HT-29 (cell line): ENCODE measurements around the gene COX6A1. TPM values are rescaled to one million over a fixed set of nuclear protein-coding genes. Genes with fewer than 3 reads are reported as not detected.

ENCODE experiments used
- DNase-seq: peaks from one replicate; pipeline ENCODE4 v3.0.0-alpha.2; 2015; ENCODE audit warnings: low spot score
- total RNA-seq: library from RNA; depleted of rRNA; stranded (reverse); fragments of >200 nt; shearing (Covaris generic); gene quantifications from 2 replicates; pipeline ENCODE4 v1.2.3, GENCODE V29; 2014; rRNA removed

Gene COX6A1
- total RNA-seq: 1,079 and 1,221 TPM in 2 replicates

DNA sequence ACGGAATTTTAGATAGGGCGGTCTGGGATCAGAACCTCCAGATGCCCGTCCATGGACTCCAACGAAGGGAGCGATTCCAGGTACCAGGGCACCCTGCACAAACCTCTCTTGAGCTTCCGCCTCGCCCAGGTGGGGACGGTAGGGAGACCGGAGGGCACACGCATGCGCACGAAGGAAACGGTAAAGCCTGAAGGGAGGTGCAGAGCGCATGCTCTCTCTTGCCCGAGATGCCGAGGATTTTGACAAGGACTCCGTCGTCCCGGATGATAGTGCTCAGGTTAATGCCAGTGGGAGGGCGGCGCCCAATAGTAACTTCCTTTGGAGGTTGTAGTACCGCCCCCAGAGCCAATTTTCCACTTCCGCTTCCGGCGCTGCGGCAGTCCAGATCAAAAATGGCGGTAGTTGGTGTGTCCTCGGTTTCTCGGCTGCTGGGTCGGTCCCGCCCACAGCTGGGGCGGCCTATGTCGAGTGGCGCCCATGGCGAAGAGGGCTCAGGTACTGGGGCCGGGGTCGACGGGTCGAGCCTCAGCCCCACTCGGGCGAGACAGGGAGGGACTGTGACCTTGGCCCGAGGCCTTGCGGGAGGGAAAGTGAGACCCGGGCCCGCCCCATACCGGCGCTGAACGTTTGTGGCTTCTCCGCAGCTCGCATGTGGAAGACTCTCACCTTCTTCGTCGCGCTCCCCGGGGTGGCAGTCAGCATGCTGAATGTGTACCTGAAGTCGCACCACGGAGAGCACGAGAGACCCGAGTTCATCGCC is at the start of gene COX6A1:
Gene COX6A1 (plus strand): TSS at position 379 of the 760 bp plus-strand sequence. CDS start 14 bp downstream, at position 393.
- peak; percentile 99 for DNase-seq

DNA sequence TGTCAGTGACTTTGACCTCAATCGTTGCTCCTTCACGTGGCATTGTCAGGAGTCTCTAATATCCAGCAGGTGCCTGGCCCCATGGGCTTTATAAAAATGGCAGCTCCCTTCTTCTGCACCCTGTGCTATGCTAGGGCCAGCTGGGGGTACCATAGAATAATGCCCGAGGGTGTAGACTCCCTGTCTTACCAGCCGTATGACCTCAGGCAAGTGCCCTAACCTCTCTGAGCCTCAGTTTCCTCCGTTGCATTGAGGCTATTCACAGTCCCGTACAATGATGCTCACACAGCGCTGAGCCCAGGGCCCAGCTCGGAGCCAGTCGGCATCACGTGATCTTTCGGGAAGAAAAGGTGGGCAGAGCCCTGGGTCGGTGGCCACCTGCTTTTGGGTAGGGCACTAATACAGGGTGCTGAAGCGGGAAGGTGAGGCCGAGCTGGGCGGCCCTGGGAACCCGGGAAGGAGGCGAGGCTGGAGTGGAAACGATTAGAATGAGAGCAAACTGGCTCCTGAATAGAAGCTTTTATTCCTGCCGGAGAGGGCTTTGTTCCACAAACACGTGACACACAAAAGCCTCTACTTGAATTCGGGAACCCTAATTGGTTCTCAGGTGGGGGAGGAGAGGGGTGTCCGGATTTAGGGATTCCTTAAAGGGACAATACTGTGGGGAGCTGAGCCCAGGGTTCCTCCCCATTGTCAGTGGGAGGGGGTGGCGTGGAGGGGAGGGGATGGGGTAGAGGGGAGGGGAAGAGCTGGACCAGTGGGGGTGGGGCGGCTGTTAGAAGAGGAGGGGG is 49.0 kb upstream of the COX6A1 start:
- DNase-seq: no peak

DNA sequence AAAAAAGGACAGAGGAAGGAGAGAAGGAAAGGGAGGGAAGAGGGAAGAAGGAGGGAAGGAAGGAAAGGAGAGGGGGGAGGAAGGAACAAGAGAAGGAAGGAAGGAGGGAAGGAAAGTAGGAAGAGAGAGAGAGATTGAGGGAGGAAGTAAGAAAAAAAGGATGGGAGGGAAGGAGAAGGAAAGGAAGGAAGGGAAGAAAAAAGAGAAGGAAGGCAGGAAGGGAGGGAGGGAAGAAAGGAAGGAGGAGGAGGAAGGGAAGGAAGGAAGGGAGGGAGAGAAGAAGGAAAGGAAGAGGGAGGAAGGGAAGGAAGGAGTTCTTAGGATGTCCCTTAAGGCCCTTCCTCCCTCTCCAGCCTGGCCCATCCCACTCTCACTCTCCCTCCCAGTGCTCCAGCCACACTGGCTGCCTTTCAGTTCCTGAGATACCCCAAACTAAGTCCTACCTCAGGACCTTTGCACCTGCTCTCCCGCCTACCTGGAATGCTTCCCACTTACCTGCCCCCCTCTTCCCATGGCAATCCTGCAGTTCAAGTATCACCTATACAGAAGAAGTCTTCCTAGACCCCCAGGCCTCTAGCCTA is 47.3 kb upstream of the COX6A1 start:
- no peak for DNase-seq

DNA sequence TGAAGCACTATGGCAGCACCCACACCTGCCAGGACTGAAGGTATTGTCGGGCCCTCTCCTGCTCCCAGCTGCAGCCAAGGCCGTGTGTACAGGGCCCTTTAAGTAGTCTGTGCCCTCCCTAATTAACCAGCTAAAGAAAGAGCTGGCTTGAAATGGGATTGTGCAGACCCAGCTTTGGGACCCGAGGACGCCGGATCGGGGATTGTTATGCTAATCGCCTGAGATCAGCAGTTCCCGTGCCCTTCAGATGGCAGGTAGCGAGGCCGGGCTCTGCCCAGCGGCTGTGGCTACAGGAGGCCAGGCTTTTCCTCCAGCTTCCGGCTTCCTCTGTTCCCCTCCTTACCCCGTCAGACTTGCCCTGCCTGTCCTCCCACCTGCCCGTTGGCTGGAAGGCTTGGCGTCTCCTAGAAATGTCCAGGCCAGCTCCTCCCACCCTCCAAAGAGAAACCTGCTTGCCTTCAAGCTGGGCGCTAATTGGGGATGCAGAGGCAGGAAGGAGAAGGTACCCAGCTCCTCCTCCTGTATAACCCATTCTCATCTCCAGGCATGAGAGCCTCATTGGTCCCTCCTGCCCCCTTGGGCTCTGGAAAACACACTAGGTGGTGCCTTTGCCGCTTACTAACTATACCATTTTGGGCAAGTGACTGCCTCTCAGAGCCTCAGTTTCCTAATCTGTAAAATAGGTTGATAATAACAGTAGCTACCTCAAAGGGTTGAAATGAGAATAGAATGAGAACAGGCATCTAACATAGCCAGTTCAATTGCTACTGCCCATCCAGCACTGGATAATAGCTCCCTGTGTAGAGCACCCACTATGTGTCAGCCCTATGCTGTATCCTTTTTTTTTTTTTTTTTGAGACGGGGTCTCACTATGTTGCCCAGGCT is 43.2 kb upstream of the COX6A1 start:
- DNase-seq: peak; percentile 88

DNA sequence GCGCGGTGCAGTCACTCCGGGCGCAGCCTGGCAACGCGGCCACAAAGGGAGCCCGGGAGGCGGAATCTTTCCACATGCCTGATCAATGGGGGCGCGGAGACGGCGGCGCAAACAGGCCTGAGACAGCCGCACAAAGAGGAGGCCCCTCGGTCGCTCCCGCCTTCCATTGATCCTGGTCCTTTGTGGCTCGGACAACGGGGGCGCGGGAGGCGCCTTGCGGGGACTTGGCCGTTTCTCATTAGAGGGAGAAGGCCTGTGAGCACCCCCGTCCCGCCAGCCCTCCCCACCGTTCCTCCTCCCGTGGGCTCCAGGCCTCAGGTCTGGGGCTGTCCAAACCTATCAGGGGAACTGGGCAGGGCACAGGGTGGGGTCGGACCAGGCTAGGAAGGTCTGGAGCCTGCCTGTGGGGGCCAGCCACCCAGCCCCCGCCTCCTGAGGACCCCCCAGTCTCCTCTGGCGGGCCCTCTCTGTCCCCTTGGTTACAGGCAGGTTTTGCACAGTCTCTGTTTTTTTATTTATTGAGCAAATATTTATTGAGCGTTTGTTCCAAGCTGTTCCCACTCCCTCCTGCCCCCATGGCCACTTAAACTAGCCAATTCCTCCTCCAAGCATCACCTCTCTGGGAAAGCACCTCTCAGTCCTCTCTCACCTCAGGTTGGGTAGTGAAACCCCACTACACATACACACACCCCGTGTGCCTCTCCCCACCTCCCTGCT is 39.9 kb upstream of the COX6A1 start:
- no peak for DNase-seq

DNA sequence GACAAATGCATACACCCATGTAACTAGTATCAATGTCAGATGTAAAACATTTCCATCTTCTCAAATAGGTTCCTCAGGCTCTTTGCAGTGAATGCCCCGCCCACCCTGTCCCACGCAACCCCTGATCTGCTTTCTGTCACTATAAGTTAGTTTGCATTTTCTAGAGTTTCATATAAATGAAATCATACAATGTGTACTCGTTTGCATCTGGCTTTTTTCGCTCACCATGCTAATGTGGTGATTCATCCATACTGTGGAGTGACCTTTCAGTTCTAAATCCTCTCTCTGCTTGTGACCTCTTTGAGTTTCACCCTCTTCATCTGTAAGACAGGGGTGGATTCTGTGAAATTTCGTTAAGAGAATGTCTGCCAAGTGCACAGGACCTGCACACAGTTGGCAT is 38.4 kb upstream of the COX6A1 start:
- DNase-seq: no peak

DNA sequence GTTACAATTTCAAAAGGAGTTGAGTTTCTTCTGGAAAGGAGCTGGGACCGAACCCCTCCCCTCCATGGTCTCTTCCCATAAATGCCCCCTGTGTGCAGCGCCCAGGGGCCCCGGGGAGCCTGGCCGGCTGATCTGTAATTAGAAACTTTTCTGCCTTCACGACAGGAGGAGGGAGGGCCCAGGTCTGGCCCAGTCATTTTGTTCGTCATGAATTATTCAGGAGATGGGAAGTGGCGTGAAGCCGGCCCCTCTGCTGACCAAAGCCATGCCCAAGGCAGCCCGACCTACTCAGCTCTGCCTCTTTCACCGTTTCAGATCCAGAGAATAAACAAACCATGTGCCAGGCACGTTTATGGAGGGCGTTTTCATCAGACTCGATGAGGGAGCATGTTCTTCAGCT is 35.7 kb upstream of the COX6A1 start:
- no peak for DNase-seq

DNA sequence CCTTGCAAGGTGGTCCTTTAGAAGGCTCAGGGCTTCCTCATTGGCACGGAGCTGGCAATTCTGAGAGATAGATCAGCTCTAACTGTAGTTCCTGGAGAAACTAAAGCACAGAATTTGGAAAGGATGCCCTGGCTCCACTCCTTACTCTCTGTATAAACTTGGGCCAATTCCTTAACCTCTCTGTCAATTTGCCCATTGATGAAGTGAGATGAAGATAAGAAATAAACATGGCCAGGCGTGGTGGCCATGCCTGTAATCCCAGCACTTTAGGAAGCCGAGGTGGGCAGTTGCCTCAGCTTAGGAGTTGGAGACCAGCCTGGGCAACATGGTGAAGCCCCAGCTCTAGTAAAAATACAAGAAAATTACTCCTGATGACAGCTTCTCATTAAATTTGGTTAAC is 34.0 kb upstream of the COX6A1 start:
- no peak for DNase-seq

DNA sequence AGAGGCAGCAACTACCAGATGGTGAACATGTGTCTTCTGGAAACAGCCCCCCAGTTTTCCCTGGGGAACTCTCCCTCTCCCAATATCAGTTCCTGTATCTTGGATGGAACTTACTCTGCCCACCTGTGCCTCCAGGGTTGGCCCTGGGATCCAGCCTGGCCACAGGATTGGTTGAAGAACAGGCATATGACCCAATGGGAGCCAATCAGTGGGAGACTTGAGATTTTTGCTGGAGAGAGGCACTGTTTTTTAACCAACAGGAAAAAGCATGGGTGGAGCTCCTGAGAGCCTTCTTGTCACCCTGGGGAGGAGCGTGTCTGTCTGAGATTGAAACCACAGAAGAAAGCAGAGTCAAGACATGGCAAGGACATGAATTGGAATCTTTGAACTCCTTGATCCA is 33.6 kb upstream of the COX6A1 start:
- no peak for DNase-seq

DNA sequence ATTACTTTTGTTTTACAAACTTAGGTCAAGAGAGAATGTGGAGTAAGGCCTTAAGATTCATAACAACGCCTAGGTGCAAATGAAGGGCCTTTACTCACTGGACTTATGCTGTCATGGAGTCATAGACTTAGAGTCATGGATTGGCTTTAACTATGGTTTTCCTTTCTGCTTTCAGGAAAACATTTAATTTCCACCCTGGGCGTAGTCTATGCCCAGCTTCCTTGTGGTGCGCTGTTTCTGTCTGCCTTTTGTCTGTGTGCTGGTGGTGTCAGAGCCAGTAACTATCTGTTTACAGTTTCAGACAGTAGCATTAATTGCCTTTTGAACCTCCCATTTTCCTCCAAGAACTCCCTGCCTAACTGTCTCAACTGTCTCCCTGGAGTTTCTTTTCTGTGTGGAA is 31.8 kb upstream of the COX6A1 start:
- DNase-seq: no peak

DNA sequence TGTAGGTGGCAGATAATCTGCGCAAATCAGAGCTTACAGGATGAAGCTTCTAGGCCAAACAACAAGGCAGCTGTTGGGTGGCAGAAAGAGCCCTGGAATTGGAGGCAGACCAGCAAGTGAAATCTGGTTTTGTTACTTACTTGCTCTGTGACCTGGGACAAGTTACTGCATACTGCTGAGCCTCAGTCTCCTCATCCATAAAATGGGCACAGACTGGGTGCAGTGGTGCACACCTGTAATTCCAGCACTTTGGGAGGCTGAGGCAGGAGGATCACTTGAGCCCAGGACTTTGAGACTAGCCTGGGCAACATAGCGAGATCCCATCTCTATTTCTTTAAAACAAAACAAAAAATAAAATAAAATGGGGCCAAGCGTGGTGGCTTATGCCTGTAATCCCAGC is 31.4 kb upstream of the COX6A1 start:
- no peak for DNase-seq

DNA sequence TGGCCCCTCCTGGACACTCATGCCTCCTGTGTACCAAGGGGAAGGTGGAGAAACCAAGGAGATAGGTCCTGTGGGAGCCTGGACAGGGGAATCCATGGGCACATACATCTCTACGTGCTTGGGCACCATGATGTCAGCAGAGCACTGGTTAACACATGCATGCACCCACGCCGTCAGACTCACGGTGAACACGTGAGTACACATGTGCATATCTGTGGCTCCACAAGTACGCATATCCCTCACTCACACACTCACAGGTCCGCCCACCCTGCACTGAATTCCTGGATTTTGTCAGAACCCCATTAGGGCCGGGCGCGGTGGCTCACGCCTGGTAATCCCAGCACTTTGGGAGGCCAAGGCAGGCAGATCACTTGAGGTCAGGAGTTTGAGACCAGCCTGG is 29.1 kb upstream of the COX6A1 start:
- no peak for DNase-seq

DNA sequence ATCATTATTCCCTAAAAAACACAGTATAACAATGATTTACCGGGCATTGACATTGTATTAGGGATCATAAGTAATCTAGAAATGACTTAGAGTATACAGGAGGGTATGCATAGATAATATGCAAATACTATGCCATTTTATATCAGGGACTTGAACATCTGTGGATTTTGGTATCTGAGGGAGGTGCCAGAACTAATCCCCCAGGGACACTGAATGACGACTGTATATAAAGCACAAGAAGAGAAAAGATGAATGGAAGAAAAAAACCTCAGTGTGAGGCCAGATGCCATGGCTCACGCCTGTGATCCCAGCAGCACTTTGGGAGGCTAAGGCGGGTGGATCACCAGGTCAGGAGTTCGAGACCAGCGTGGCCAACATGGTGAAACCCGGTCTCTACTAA is 25.5 kb upstream of the COX6A1 start:
- DNase-seq: no peak

DNA sequence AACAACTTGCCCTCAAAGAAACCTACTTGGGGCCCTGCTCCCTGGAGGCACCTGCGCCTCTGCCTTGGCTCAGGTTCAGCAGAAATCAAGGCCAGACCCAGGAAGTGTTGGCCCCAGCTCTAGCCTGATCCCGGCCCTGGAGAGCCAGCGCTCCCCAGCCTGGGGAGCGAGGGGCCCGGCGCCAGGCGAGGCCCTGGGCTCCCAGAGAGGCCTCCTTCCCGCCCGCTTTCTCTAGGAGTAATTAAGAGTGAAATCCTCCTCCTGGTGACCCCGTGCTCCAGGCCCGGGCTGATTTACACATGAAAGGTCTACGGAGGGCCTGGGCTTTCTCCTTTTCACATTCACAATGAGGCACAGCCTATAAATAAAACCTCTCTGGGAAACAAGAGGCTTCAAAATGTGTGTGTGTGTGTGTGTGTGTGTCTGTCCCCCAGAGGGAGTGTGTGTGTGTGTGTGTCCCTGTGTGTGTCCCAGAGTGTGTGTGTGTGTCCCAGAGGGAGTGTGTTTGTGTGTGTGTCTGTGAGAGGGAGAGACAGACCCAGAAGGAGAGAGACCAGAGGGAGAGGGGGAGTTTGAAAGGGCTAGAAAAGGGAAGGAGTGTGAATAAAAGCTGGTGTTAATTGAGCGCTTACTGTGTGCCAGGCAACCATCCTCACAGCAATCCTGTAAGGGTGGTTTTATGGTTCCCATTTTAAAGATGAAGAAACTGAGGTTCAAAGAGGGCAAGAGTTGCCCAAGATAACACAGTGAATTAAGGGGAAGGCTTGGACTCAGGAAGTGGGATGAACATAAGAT is 23.8 kb upstream of the COX6A1 start:
- no peak for DNase-seq

DNA sequence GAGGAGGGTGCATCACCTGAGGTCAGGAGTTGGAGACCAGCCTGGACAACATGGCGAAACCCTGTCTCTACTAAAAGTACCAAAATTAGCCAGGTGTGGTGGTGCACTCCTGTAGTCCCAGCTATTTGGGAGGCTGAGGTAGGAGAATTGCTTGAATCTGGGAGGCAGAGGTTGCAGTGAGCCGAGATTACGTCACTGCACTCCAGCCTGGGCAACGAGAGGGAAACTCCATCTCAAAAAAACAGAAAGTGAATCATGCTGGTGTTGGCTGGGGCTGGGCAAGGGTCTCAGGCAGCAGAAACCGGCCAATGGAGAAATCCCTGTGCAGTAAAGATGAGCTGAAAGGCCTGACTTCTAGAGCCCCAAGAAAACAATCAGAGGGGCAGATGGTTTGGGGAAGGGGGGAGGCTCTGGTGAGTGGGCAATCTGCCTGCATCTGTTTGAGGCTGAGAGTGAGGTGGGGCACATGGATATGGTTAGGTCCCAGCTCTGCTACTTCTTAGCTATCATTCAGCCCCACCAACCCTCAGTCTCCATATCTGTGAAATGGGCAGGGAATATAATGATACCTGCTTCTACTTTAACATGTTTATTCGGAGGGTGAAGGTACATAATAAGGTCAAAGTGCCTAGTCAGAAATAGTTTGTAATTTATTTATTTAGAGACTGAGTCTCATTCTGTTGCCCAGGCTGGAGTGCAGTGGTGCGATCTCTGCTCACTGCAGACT is 21.3 kb upstream of the COX6A1 start:
- no peak for DNase-seq

DNA sequence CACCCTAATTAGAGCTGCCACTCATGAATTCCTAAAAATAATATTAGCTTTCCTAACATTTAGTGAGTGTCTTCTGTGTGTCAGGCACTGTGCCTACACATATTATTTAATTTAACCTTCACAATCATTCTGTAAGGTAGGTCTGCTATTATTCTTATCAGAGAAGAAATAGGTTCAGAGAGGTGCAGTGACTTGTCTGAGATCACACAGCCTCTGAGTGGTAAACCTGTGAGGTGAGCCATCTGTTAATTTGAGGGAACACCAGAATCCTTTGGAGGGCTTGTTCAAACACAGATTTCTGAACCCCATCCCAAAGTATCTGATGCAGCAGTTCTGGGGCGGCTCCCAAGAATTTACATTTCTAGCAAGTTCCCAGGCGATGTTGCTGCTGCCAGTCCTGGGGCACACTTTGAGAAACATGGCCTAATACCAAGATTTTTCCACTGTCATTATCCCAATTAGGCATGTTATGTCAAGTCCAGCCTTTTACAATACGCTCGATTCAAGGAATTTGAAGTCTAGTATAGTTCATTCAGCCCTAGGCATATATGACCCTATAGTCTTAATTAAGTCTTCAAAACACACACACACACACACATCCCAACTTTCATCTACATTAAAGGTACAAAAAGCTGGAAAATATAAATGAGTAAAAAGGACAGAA is 19.9 kb upstream of the COX6A1 start:
- no peak for DNase-seq

DNA sequence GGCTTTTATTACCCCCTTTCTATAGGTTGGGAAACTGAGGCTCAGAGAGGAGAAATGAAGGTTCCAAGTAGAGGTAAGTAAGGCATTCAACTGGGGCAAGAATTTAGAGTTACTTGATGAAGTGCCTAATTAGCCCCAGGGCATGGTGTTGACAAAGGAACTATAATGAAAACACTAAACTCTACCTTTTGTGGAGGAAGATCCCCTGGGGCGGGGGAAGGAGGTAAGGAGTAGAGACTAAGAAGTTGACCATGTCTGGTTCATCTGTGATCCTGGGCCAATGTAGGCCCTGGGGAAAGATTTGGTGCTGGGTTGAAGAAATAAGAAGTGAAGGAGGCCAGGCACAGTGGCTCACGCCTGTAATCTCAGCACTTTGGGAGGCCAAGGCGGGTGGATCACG is 16.2 kb upstream of the COX6A1 start:
- DNase-seq: no peak

DNA sequence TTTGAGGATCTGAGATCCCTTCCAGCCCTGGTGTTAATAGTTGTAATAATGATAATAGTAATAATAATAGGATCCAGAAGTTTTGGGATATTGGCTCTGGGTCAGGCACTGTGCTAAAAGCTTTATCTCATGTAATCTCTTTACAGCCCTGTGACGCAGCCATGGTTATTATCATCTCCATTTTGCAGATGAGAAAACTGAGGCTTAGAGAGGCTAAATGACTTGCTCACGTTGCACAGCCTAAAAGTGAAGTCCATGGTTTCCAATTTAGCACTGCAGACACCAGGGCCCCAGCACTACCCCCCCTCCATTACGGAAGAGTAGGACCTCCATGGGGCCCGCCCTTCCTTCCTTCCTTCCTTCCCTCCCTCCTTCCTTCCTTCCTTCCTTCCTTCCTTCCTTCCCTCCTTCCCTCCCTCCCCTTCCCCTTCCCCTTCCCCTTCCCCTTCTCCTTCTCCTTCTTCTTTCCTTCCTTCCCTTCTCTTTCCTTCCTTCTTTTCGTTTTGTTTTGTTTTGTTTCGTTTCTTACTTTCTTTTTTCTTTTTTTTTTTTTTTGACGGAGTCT is 14.9 kb upstream of the COX6A1 start:
- DNase-seq: no peak

DNA sequence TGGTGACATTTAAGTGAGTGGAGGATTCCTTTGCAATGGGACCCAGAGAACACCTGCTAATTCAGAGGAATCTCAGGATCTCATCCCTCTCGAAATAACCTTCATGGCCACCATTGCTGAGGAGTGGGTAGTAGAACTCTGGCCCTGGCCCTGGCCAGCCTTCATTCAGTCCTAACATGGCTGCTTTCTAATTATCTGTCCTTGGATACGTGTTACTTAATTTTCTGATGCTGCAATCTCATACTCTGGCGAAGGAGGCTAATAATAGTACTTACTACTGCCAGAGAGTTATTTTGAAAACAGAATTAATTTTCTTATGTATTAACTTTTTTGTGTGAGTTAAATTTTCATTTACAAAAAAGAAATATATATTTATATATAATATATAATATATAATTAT is 12.1 kb upstream of the COX6A1 start:
- no peak for DNase-seq
